Caco-2 (cell line): ENCODE results near the gene INO80. TPM values are rescaled to one million over a fixed set of nuclear protein-coding genes. Genes with fewer than 3 reads are reported as not detected.

Experiments used
- BruUV-seq: library from RNA; stranded (reverse); fragments of 400-500 nt; replicated peaks from 2 replicates; lab custom pipeline; 2021; lab: Mats Ljungman, UMichigan
- CTCF ChIA-PET: fragments of 300-600 bp; sonication (Branson Sonifier 250); formaldehyde crosslinking; loops from one replicate; lab custom pipeline; 2022; ENCODE audit warnings: antibody characterized with exemption; lab: Charles Lee
- POLR2A ChIA-PET: fragments of 300-600 bp; sonication (Branson Sonifier 250); formaldehyde crosslinking; loops from one replicate; lab custom pipeline; 2022; ENCODE audit warnings: antibody characterized with exemption; lab: Charles Lee
- DNase-seq, 2 experiments: peaks; one replicate each; pipeline versions ENCODE4 v3.0.0 to v3.0.0-alpha.2; 2020 to 2022
- H3K27me3 ChIP-seq: replicated peaks from 2 replicates; pipeline ENCODE4 v1.6.0; 2011; ENCODE audit warnings: low read length; ENCODE audit not compliant: control insufficient read depth, insufficient read depth
- H3K36me3 ChIP-seq: 2 replicates; pipeline ENCODE4 v1.5.1; 2011; ENCODE audit warnings: low read length; ENCODE audit not compliant: control insufficient read depth, insufficient read depth
- H3K4me1 ChIP-seq: fragments of 250-450 bp; sonication (Bioruptor Pico); 2 replicates; pipeline ENCODE4 v1.5.1; 2020; ENCODE audit warnings: mild to moderate bottlenecking
- H3K4me3 ChIP-seq: 2 replicates; pipeline ENCODE4 v1.5.1; 2011; ENCODE audit warnings: low read depth, mild to moderate bottlenecking, control low read depth, low read length
- H3K9me3 ChIP-seq: fragments of 250-450 bp; sonication (Bioruptor Pico); 2 replicates; pipeline ENCODE4 v1.5.1; 2020; ENCODE audit warnings: mild to moderate bottlenecking, moderate library complexity
- H3K27ac Mint-ChIP-seq: one replicate; pipeline ENCODE4 v1.8.0; 2022; ENCODE audit warnings: mixed read lengths; ENCODE audit not compliant: unreplicated experiment
- H3K27me3 Mint-ChIP-seq: one replicate; pipeline ENCODE4 v1.8.0; 2022; ENCODE audit warnings: mixed read lengths; ENCODE audit not compliant: insufficient read depth, unreplicated experiment
- H3K36me3 Mint-ChIP-seq: one replicate; pipeline ENCODE4 v1.8.0; 2022; ENCODE audit warnings: mild to moderate bottlenecking, mixed read lengths; ENCODE audit not compliant: insufficient read depth, unreplicated experiment
- H3K4me1 Mint-ChIP-seq: one replicate; pipeline ENCODE4 v1.8.0; 2022; ENCODE audit warnings: low read depth, mixed read lengths; ENCODE audit not compliant: unreplicated experiment
- H3K4me3 Mint-ChIP-seq: one replicate; pipeline ENCODE4 v1.8.0; 2022; ENCODE audit warnings: mild to moderate bottlenecking, moderate library complexity, mixed read lengths; ENCODE audit not compliant: unreplicated experiment
- H3K9me3 Mint-ChIP-seq: one replicate; pipeline ENCODE4 v1.8.0; 2022; ENCODE audit warnings: mixed read lengths; ENCODE audit not compliant: unreplicated experiment
- intact Hi-C: fragments of 100-400 bp; cut with micrococcal nuclease; formaldehyde crosslinking; loops from one replicate; pipeline ENCODE4 v1.10.0; 2022; ENCODE audit not compliant: unreplicated experiment
- total RNA-seq: library from RNA; stranded (reverse); gene quantifications from 2 replicates; pipeline ENCODE4 v1.2.3, GENCODE V29; 2022
- TF ChIP-seq, protein P1 (sequence below), 2 experiments: fragments of 200-600 bp in 1 of 2; IDR thresholded peaks; 1 replicate in 1 of 2; 2 replicates in 1 of 2; pipeline versions ENCODE4 v1.5.1 to v1.8.0; 2011 to 2022; ENCODE audit warnings: antibody characterized with exemption in 1 of 2, control low read depth in 1 of 2, inconsistent platforms in 1 of 2, low read depth in 1 of 2, low read length in 1 of 2, mild to moderate bottlenecking in 1 of 2, moderate library complexity in 1 of 2; ENCODE audit not compliant: insufficient read depth in 1 of 2, severe bottlenecking in 1 of 2, unreplicated experiment in 1 of 2

INO80 gene
- total RNA-seq, 1 experiment from 2014 or later: 24.4 TPM

DNA sequence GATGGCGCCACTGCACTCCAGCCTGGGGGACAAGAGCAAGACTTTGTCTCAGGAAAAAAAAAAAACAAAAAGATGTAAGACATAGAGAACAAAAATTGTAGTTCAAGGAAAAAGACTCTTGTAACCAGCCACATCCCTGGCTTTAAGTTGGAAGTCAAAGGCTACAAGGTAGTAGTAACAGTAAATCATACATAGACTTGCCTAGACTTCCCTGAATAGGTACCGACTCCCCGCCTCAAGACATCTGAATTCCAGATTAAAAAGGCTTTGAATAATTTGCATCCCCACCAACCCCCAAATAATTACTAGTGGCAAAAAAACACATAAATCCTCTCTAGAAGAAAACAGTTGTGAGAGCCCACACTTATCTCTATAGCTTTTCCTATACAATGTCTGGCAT, 55.6 kb downstream of the INO80 start:
- Mint-ChIP-seq H3K27me3 (no peaks in the 10 kb centered on the region), H3K4me3 (no peak overlapping the region), H3K4me1 (no peaks in the 10 kb centered on the region), H3K9me3 (no peaks in the 10 kb centered on the region), H3K36me3 (peaks cover 84% of the 10 kb centered on the region), H3K27ac (no peak overlapping the region)
- CTCF ChIA-PET: no interaction called here
- H3K4me3 ChIP-seq: no peak overlapping the region
- H3K27me3 ChIP-seq: no peaks in the 10 kb centered on the region
- no TSS peak for BruUV-seq
- TF ChIP-seq, protein P1, sequence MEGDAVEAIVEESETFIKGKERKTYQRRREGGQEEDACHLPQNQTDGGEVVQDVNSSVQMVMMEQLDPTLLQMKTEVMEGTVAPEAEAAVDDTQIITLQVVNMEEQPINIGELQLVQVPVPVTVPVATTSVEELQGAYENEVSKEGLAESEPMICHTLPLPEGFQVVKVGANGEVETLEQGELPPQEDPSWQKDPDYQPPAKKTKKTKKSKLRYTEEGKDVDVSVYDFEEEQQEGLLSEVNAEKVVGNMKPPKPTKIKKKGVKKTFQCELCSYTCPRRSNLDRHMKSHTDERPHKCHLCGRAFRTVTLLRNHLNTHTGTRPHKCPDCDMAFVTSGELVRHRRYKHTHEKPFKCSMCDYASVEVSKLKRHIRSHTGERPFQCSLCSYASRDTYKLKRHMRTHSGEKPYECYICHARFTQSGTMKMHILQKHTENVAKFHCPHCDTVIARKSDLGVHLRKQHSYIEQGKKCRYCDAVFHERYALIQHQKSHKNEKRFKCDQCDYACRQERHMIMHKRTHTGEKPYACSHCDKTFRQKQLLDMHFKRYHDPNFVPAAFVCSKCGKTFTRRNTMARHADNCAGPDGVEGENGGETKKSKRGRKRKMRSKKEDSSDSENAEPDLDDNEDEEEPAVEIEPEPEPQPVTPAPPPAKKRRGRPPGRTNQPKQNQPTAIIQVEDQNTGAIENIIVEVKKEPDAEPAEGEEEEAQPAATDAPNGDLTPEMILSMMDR (IDR thresholded peaks at IDR 0.05; ENCODE audit: insufficient read depth in 1 of 2, low read depth in 1 of 2, low read length in 1 of 2, severe bottlenecking in 1 of 2, unreplicated experiment in 1 of 2): no peak
- H3K9me3 ChIP-seq: peaks cover 15% of the 10 kb centered on the region
- H3K4me1 ChIP-seq: no peaks in the 10 kb centered on the region
- DNase-seq: no peak
- POLR2A ChIA-PET: no interaction called here
- intact Hi-C loops: no loop called here
- peaks cover 4% of the 10 kb centered on the region for H3K36me3 ChIP-seq

- no peak for DNase-seq
- no peaks in the 10 kb centered on the region for H3K9me3 Mint-ChIP-seq
- Histone ChIP-seq H3K36me3 (peaks cover 2% of the 10 kb centered on the region), H3K9me3 (peaks cover 4% of the 10 kb centered on the region), H3K4me3 (no peak overlapping the region), H3K27me3 (no peaks in the 10 kb centered on the region), H3K4me1 (no peaks in the 10 kb centered on the region)
- no peak overlapping the region for H3K4me3 Mint-ChIP-seq
- no peaks in the 10 kb centered on the region for H3K27me3 Mint-ChIP-seq
- CTCF ChIA-PET: interaction anchor here (0.7 kb wide), 1 partner anchor 20 kb away, joined by 3 read pairs; no protein-coding TSS in a partner anchor
- peaks cover 80% of the 10 kb centered on the region for H3K36me3 Mint-ChIP-seq
- H3K27ac Mint-ChIP-seq: no peak overlapping the region
- intact Hi-C loops: loop anchor here (2.0 kb wide), 1 partner anchor 32 kb away; no protein-coding TSS in a partner anchor
- TF ChIP-seq, protein P1 (IDR thresholded peaks at IDR 0.05; ENCODE audit: insufficient read depth in 1 of 2, low read depth in 1 of 2, low read length in 1 of 2, severe bottlenecking in 1 of 2, unreplicated experiment in 1 of 2): no peak
- no TSS peak for BruUV-seq
- POLR2A ChIA-PET: no interaction called here
- no peaks in the 10 kb centered on the region for H3K4me1 Mint-ChIP-seq
Observed at GRCh38 chr15:41056810-41057209, 59.3 kb downstream of the INO80 start.

GRCh38 chr15:41055706-41056105, 60.4 kb downstream of the INO80 start:
- Mint-ChIP-seq H3K27me3 (no peaks in the 10 kb centered on the region), H3K36me3 (peaks cover 84% of the 10 kb centered on the region), H3K4me1 (no peaks in the 10 kb centered on the region), H3K9me3 (no peaks in the 10 kb centered on the region), H3K4me3 (no peak overlapping the region), H3K27ac (no peak overlapping the region)
- peaks cover 2% of the 10 kb centered on the region for H3K36me3 ChIP-seq
- TF ChIP-seq, protein P1 (IDR thresholded peaks at IDR 0.05; ENCODE audit: insufficient read depth in 1 of 2, low read depth in 1 of 2, low read length in 1 of 2, severe bottlenecking in 1 of 2, unreplicated experiment in 1 of 2): no peak
- no peak overlapping the region for H3K4me3 ChIP-seq
- no peak for DNase-seq
- no peaks in the 10 kb centered on the region for H3K27me3 ChIP-seq
- no TSS peak for BruUV-seq
- no peaks in the 10 kb centered on the region for H3K4me1 ChIP-seq
- intact Hi-C loops: loop anchor here (2.0 kb wide), 1 partner anchor 31 kb away; no protein-coding TSS in a partner anchor
- ChIA-PET CTCF (interaction anchor here (0.7 kb wide), 1 partner anchor 670 kb away, joined by 5 read pairs; no protein-coding TSS in a partner anchor), POLR2A (no interaction called here)
- no peaks in the 10 kb centered on the region for H3K9me3 ChIP-seq
